H1 (cell line): ENCODE data around the gene WDFY4. TPM values are rescaled to one million over a fixed set of nuclear protein-coding genes. Genes with fewer than 3 reads are reported as not detected.

Experiments
- CTCF ChIA-PET: fragments of 300-600 bp; sonication (Branson Sonifier 250); formaldehyde crosslinking; loops from one replicate; lab custom pipeline; 2021; ENCODE audit not compliant: partially characterized antibody; lab: Charles Lee
- POLR2A ChIA-PET: fragments of 300-600 bp; sonication (Branson Sonifier 250); formaldehyde crosslinking; loops from one replicate; lab custom pipeline; 2021; ENCODE audit warnings: inconsistent platforms; ENCODE audit not compliant: partially characterized antibody; lab: Charles Lee
- DNase-seq, 2 experiments: peaks; one replicate each; pipeline versions ENCODE4 v3.0.0 to v3.0.0-alpha.2; 2010 to 2022; ENCODE audit warnings: low spot score in 2 of 2, low read depth in 1 of 2, mixed read lengths in 1 of 2
- FAIRE-seq: peaks from 2 replicates; lab custom pipeline; 2011; peaks lifted over from hg19 to GRCh38; lab: Jason Lieb, UNC
- H2AFZ ChIP-seq: 2 replicates; pipeline ENCODE4 v1.8.1; 2012; ENCODE audit warnings: low read length, inconsistent platforms
- H2AK5ac ChIP-seq: 2 replicates; pipeline ENCODE4 v1.6.1; 2013; ENCODE audit warnings: low read depth, low read length
- H2BK120ac ChIP-seq: replicated peaks from 2 replicates; pipeline ENCODE3; 2013; ENCODE audit warnings: low read depth, low read length, inconsistent platforms
- H2BK12ac ChIP-seq: 2 replicates; pipeline ENCODE4 v1.6.1; 2013; ENCODE audit warnings: low read depth, low read length
- H2BK15ac ChIP-seq: 2 replicates; pipeline ENCODE4 v1.6.1; 2013; ENCODE audit warnings: low read length
- H2BK20ac ChIP-seq: 2 replicates; pipeline ENCODE4 v1.6.1; 2013; ENCODE audit warnings: low read length
- H2BK5ac ChIP-seq: 2 replicates; pipeline ENCODE4 v1.6.1; 2013; ENCODE audit warnings: low read depth, low read length
- H3K14ac ChIP-seq: 2 replicates; pipeline ENCODE4 v1.6.1; 2013; ENCODE audit warnings: inconsistent platforms; ENCODE audit not compliant: insufficient read length
- H3K18ac ChIP-seq: 2 replicates; pipeline ENCODE4 v1.6.1; 2013; ENCODE audit warnings: low read length; ENCODE audit errors: extremely low read depth
- H3K23ac ChIP-seq: 2 replicates; pipeline ENCODE4 v1.6.1; 2013; ENCODE audit warnings: inconsistent platforms; ENCODE audit not compliant: insufficient read length
- H3K23me2 ChIP-seq: 2 replicates; pipeline ENCODE4 v1.6.1; 2013; ENCODE audit warnings: low read depth, low read length
- H3K27ac ChIP-seq: 2 replicates; pipeline ENCODE4 v1.6.1; 2011; ENCODE audit warnings: low read depth, low read length, inconsistent platforms
- H3K27me3 ChIP-seq, 4 experiments: replicated peaks in 1 of 4; 1 replicate in 1 of 4; 2 replicates in 3 of 4; pipeline versions ENCODE4 v1.6.1 to v1.8.1; 2011 to 2013; ENCODE audit warnings: low read length in 3 of 4, mild to moderate bottlenecking in 3 of 4, inconsistent platforms in 2 of 4, mixed read lengths in 2 of 4, moderate library complexity in 1 of 4; ENCODE audit not compliant: control insufficient read depth in 3 of 4, insufficient read depth in 3 of 4; ENCODE audit errors: extremely low read depth in 1 of 4
- H3K36me3 ChIP-seq, 4 experiments: 2 replicates each; pipeline versions ENCODE4 v1.6.1 to v1.8.1; 2011 to 2013; ENCODE audit warnings: mild to moderate bottlenecking in 4 of 4, low read length in 3 of 4, moderate library complexity in 2 of 4, control low read depth in 1 of 4, inconsistent platforms in 1 of 4; ENCODE audit not compliant: insufficient read depth in 4 of 4, control insufficient read depth in 2 of 4
- H3K4ac ChIP-seq: replicated peaks from 2 replicates; pipeline ENCODE3; 2013; ENCODE audit warnings: low read length, low read depth, mixed read lengths, inconsistent platforms; ENCODE audit not compliant: insufficient read length
- H3K4me1 ChIP-seq, 4 experiments: replicated peaks in 1 of 4; 1 replicate in 1 of 4; 2 replicates in 3 of 4; pipeline versions ENCODE4 v1.6.1 to v1.8.1; 2011 to 2013; ENCODE audit warnings: low read length in 3 of 4, inconsistent platforms in 2 of 4, mixed read lengths in 1 of 4; ENCODE audit not compliant: insufficient read depth in 4 of 4, control insufficient read depth in 3 of 4
- H3K4me2 ChIP-seq, 2 experiments: 2 replicates each; pipeline versions ENCODE4 v1.6.1 to v1.8.1; 2011 to 2013; ENCODE audit warnings: low read depth in 2 of 2, low read length in 2 of 2, control low read depth in 1 of 2, inconsistent platforms in 1 of 2, mild to moderate bottlenecking in 1 of 2; ENCODE audit not compliant: insufficient read depth in 1 of 2
- H3K4me3 ChIP-seq, 4 experiments: fragments of 200-600, 300-600 bp in 1 of 4; sonication (generic), shearing (Covaris generic), sonication (Bioruptor Twin) in 1 of 4; 2 replicates each; pipeline versions ENCODE4 v1.5.1 to v1.8.1; 2011 to 2016; ENCODE audit warnings: low read length in 4 of 4, low read depth in 3 of 4, control low read depth in 2 of 4, inconsistent platforms in 2 of 4, mild to moderate bottlenecking in 2 of 4, mixed read lengths in 1 of 4, moderate library complexity in 1 of 4; ENCODE audit not compliant: insufficient read depth in 2 of 4; ENCODE audit errors: extremely low read depth in 1 of 4
- H3K56ac ChIP-seq: replicated peaks from 2 replicates; pipeline ENCODE3; 2013; ENCODE audit warnings: low read depth, mild to moderate bottlenecking, mixed read lengths, low read length, inconsistent platforms; ENCODE audit not compliant: insufficient read length
- H3K79me1 ChIP-seq: 2 replicates; pipeline ENCODE4 v1.6.1; 2013; ENCODE audit warnings: low read depth, low read length, control low read depth
- H3K79me2 ChIP-seq, 2 experiments: 2 replicates each; pipeline versions ENCODE4 v1.6.1 to v1.8.1; 2012 to 2013; ENCODE audit warnings: low read length in 2 of 2, mild to moderate bottlenecking in 2 of 2, inconsistent platforms in 1 of 2; ENCODE audit not compliant: insufficient read depth in 2 of 2, control insufficient read depth in 1 of 2
- H3K9ac ChIP-seq, 4 experiments: replicated peaks in 1 of 4; 1 replicate in 1 of 4; 2 replicates in 3 of 4; pipeline versions ENCODE4 v1.6.1 to v1.8.1; 2011 to 2013; ENCODE audit warnings: low read depth in 3 of 4, low read length in 3 of 4, control low read depth in 2 of 4, mild to moderate bottlenecking in 2 of 4, moderate library complexity in 2 of 4, inconsistent platforms in 1 of 4; ENCODE audit errors: extremely low read depth in 1 of 4
- H3K9me3 ChIP-seq, 2 experiments: 2 replicates each; pipeline versions ENCODE4 v1.6.1 to v1.8.1; 2012 to 2013; ENCODE audit warnings: mild to moderate bottlenecking in 2 of 2, moderate library complexity in 2 of 2, control low read depth in 1 of 2, inconsistent platforms in 1 of 2, low read depth in 1 of 2, low read length in 1 of 2, mixed read lengths in 1 of 2; ENCODE audit not compliant: insufficient read depth in 2 of 2
- H4K20me1 ChIP-seq, 2 experiments: replicated peaks in 1 of 2; 2 replicates each; pipeline versions ENCODE3 to v1.8.1; 2011 to 2013; ENCODE audit warnings: inconsistent platforms in 2 of 2, low read length in 2 of 2, mild to moderate bottlenecking in 1 of 2; ENCODE audit not compliant: insufficient read depth in 2 of 2, control insufficient read depth in 1 of 2
- H4K5ac ChIP-seq: 2 replicates; pipeline ENCODE4 v1.6.1; 2013; ENCODE audit warnings: low read length, low read depth, mixed read lengths, inconsistent platforms; ENCODE audit not compliant: insufficient read length
- H4K8ac ChIP-seq: 2 replicates; pipeline ENCODE4 v1.8.0; 2013; ENCODE audit warnings: mild to moderate bottlenecking, moderate library complexity, low read length, inconsistent platforms; ENCODE audit not compliant: insufficient read depth; ENCODE audit errors: extremely low read depth
- H4K91ac ChIP-seq: replicated peaks from 2 replicates; pipeline ENCODE3; 2013; ENCODE audit warnings: low read length, mixed read lengths, inconsistent platforms; ENCODE audit not compliant: insufficient read length
- ASH2L ChIP-seq: fragments of 200-600, 300-600 bp; sonication (generic); IDR thresholded peaks from one replicate; pipeline ENCODE4 v1.7.1; 2017; ENCODE audit warnings: low read length
- ATF3 ChIP-seq: IDR thresholded peaks from 2 replicates; pipeline ENCODE4 v1.6.1; 2011; ENCODE audit warnings: low read depth, mild to moderate bottlenecking, low read length; ENCODE audit not compliant: insufficient read depth
- EP300 ChIP-seq, 2 experiments: IDR thresholded peaks; 1 replicate in 1 of 2; 2 replicates in 1 of 2; pipeline ENCODE4 v1.6.1; 2011 to 2012; ENCODE audit warnings: low read depth in 2 of 2, low read length in 2 of 2, mild to moderate bottlenecking in 2 of 2, borderline replicate concordance in 1 of 2, inconsistent platforms in 1 of 2, moderate library complexity in 1 of 2
- GTF2F1 ChIP-seq: IDR thresholded peaks from 2 replicates; pipeline ENCODE4 v1.6.1; 2012; ENCODE audit warnings: low read depth, low read length, improper control_type of control experiment, borderline replicate concordance
- HDAC6 ChIP-seq: IDR thresholded peaks from one replicate; pipeline ENCODE4 v1.7.1; 2012; ENCODE audit warnings: low read depth, mild to moderate bottlenecking, inconsistent platforms, low read length, moderate library complexity
- JUND ChIP-seq: IDR thresholded peaks from 2 replicates; pipeline ENCODE4 v1.6.1; 2011; ENCODE audit warnings: mild to moderate bottlenecking, improper control_type of control experiment, low read length
- NRF1 ChIP-seq: IDR thresholded peaks from 2 replicates; pipeline ENCODE4 v1.6.1; 2011; ENCODE audit warnings: mild to moderate bottlenecking, low read depth, low read length, improper control_type of control experiment
- POLR2A ChIP-seq, 2 experiments: IDR thresholded peaks; 1 replicate in 1 of 2; 2 replicates in 1 of 2; pipeline ENCODE4 v1.6.1; 2011; ENCODE audit warnings: low read depth in 2 of 2, low read length in 2 of 2, mild to moderate bottlenecking in 2 of 2; ENCODE audit errors: control extremely low read depth in 1 of 2
- POLR2AphosphoS5 ChIP-seq: IDR thresholded peaks from 2 replicates; pipeline ENCODE4 v1.6.1; 2011; ENCODE audit warnings: low read depth, low read length
- SP2 ChIP-seq: IDR thresholded peaks from 2 replicates; pipeline ENCODE4 v1.6.1; 2012; ENCODE audit warnings: mild to moderate bottlenecking, low read length, inconsistent platforms
- TAF7 ChIP-seq: optimal IDR thresholded peaks from 2 replicates; pipeline ENCODE3; 2011; ENCODE audit warnings: low read depth, mild to moderate bottlenecking, inconsistent platforms, low read length, moderate library complexity, borderline replicate concordance
- TEAD4 ChIP-seq: IDR thresholded peaks from 2 replicates; pipeline ENCODE4 v1.6.1; 2012; ENCODE audit warnings: low read depth, low read length, inconsistent platforms, mixed read lengths
- WGBS, 2 experiments: shearing (Covaris generic) in 1 of 2; methylation state at CpG; one replicate each; pipeline versions ENCODE4 v1.1.6 to v1.1.7; 2013 to 2015; ENCODE audit warnings: low lambda C conversion rate in 2 of 2, mixed read lengths in 2 of 2, inconsistent platforms in 1 of 2, low coverage in 1 of 2, missing lambda C conversion rate in 1 of 2; ENCODE audit not compliant: insufficient replicate concordance in 2 of 2, insufficient coverage in 1 of 2, insufficient read length in 1 of 2; ENCODE audit errors: extremely low coverage in 1 of 2, missing lambda C conversion rate in 1 of 2; 5-methylcytosine and 5-hydroxymethylcytosine counted together
- polyA plus RNA-seq, 7 experiments: library from polyadenylated mRNA; depleted of rRNA in 3 of 7; stranded (reverse) in 5 of 7; unstranded in 2 of 7; fragments of >200 nt in 5 of 7; fragments of 200-250 nt in 2 of 7; gene quantifications; 1 replicate in 5 of 7; 2 replicates in 1 of 7; 4 replicates in 1 of 7; pipeline versions ENCODE4 v1.2.1 to v1.2.3, GENCODE V29; 2011 to 2013; ENCODE audit warnings: missing spikeins in 2 of 7, mixed read lengths in 2 of 7
- total RNA-seq: library from RNA; stranded (reverse); fragmentation: NEBNext Ultra II Directional; extraction: Animal tissue kit (Norgen Biotek cat#: 25700); gene quantifications from 2 replicates; pipeline ENCODE4 v1.2.1, GENCODE V29; 2021
- TF ChIP-seq, protein P1 (sequence below): IDR thresholded peaks from 2 replicates; pipeline ENCODE4 v1.6.1; 2012; ENCODE audit warnings: low read length, inconsistent platforms

Gene WDFY4
- total and polyA plus RNA-seq, 2 of the 8 experiments (the other 6 are each of a cell fraction or from before 2014, with no cell fraction given) = not detected

DNA sequence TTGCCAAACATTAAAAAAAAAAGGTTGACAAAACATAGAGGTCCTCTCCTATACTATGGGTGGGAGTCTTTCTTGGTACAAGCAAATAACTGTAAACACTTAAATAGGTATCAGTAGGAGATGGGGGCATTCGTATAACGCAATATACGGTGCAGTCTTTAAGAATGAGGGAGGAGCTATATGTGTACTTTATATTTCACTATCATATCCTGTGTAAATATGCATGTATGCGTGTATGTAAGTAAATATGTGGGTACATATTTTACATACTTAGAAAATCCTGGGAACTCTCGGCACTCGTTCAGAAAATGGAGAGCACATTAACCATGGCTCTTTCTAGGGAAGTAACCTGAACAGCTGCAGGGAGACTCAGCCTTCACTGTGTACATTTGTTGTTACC lies 337.0 kb downstream of the WDFY4 start:
- WGBS, 2 experiments = 86% methylated on average over 6 of the region's 6 CpGs; no CpG with 5 or more reads in 1 of the 2 experiments
- POLR2A ChIA-PET = no interaction called here
- no peak for FAIRE-seq
- TF ChIP-seq TEAD4 (no peak), GTF2F1 (no peak), TAF7 (no peak), HDAC6 (no peak), ATF3 (no peak), JUND (no peak), ASH2L (no peak), POLR2A (IDR thresholded peaks at IDR 0.05; ENCODE audit: control extremely low read depth in 1 of 2, low read depth in 2 of 2, low read length in 2 of 2) (no peak), EP300 (IDR thresholded peaks at IDR 0.05; ENCODE audit: borderline replicate concordance in 1 of 2, low read depth in 2 of 2, low read length in 2 of 2) (no peak), NRF1 (no peak), SP2 (no peak), POLR2AphosphoS5 (no peak)
- TF ChIP-seq, protein P1, sequence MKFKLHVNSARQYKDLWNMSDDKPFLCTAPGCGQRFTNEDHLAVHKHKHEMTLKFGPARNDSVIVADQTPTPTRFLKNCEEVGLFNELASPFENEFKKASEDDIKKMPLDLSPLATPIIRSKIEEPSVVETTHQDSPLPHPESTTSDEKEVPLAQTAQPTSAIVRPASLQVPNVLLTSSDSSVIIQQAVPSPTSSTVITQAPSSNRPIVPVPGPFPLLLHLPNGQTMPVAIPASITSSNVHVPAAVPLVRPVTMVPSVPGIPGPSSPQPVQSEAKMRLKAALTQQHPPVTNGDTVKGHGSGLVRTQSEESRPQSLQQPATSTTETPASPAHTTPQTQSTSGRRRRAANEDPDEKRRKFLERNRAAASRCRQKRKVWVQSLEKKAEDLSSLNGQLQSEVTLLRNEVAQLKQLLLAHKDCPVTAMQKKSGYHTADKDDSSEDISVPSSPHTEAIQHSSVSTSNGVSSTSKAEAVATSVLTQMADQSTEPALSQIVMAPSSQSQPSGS = no peak

More for the DNA sequence above, 337.0 kb downstream of the WDFY4 start:
- Histone ChIP-seq H3K36me3 (no peaks in the 10 kb centered on the region), H3K4me2 (no peak overlapping the region), H3K4me3 (no peak overlapping the region), H3K18ac (no peak overlapping the region), H2AFZ (no peak overlapping the region), H4K20me1 (no peaks in the 10 kb centered on the region), H2BK12ac (no peak overlapping the region), H3K4ac (no peak overlapping the region), H3K79me2 (no peaks in the 10 kb centered on the region), H4K8ac (no peak overlapping the region), H2AK5ac (no peak overlapping the region), H4K91ac (no peak overlapping the region), H3K9ac (no peak overlapping the region), H4K5ac (no peak overlapping the region), H3K14ac (no peak overlapping the region), H3K79me1 (no peaks in the 10 kb centered on the region), H2BK15ac (no peak overlapping the region), H3K23ac (no peak overlapping the region), H3K27ac (no peak overlapping the region), H3K23me2 (0 out of 2 replicates have a peak, but pooled peaks cover 2% of the 10 kb centered on the region), H2BK5ac (no peak overlapping the region), H3K27me3 (no peaks in the 10 kb centered on the region), H3K4me1 (no peaks in the 10 kb centered on the region), H2BK120ac (no peak overlapping the region), H3K56ac (no peak overlapping the region), H2BK20ac (no peak overlapping the region), H3K9me3 (no peaks in the 10 kb centered on the region)
- no peak for DNase-seq
- CTCF ChIA-PET = no interaction called here
